Left renal pelvis (tissue), 4 donors: ENCODE data around the gene CPEB3. TPM values are rescaled to one million over a fixed set of nuclear protein-coding genes. Genes with fewer than 3 reads are reported as not detected.
"Not testable (repeated sequence)": the region's sequence is repeated elsewhere in the genome, so short reads cannot be mapped to it uniquely, and the experiment has no call there.

Experiments
- DNase-seq, 4 donors: peaks; one replicate each; pipeline ENCODE4 v3.0.0-alpha.2; 2013; ENCODE audit warnings: low read depth in 4 of 4, low spot score in 3 of 4
- polyA plus RNA-seq, 4 donors: library from polyadenylated mRNA; unstranded; fragments of 120-200 nt; gene quantifications; one replicate each; pipeline ENCODE4 v1.2.1, GENCODE V29; 2013; ENCODE audit not compliant: insufficient read length in 4 of 4

Gene CPEB3
- polyA plus RNA-seq, 4 donors, result 2.3 to 4.0 (median 3.7) TPM

DNA sequence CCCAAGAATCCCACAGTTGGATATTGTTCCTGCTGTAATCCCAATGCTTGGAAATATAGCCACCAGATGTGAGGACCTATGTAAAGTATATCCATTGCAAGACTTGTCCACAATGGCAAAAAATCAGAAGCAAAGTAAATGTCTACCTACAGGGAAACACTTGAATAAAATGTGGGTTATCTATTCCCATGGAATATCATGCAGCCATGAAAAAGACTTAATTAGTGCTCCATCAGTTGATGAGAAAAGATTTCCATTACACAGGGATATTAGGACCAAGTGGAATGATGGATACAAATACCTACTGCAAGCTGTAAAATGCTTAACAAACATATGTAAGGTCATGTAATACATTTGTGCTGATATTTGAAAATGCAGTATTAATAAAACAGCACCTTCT lies 236.1 kb downstream of the CPEB3 start:
- DNase-seq, result no peak

DNA sequence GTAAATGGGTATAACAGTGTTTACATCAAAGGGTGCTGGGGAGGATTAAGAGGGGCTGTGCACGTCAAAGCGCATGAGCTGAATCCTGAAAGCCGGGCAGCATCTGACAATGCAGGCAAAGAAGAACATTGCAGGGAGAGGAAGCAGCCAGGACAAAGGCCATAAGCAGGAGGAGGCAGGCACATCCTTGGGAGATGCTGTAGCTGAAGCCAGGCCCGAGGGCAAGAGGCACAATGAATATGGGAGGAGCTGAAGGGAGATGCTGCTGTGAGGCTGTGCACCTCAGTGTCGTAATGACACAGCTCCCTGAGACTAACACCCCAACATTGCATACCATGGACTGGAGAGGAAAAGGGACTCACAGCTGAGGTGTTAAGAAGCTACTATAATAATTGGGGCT lies 238.1 kb downstream of the CPEB3 start:
- no peak for DNase-seq

DNA sequence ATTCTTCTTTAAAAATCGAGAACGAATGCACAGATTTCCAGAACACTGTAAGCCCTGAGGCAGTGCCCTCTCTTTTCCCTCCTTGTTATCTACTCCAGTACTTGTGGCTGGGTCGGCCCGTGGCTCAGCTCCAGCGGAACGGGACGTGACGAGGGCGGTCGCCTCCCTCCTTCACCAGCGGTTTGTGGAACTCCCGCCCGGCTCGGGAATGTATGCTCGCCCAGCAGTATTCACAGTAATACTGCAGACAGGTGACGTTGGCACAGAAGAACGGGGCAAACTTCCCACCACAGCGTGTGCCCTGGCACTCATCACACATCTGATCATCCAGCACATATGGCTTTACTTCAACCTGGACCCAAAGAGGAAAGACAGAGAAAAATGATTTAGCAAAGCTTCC lies 238.8 kb downstream of the CPEB3 start:
- DNase-seq, result no peak

DNA sequence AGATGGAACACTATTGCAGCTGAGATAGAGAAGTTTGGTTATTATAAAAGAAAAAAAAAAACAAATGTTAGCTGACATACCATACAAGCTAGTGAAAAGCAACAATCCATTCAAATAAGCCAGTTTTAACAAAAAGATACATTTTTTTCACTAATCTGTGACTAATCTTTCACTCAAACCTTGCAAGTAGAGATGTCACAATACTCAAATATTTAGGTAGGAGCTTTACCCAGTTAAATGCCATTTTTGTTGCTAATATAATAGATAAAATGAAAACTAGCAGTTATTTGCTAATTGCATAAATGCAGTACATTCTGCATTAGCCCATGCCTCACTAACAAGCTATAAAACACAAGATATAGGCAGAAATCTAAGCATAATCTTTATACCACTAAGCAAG lies 243.7 kb downstream of the CPEB3 start:
- no peak for DNase-seq

DNA sequence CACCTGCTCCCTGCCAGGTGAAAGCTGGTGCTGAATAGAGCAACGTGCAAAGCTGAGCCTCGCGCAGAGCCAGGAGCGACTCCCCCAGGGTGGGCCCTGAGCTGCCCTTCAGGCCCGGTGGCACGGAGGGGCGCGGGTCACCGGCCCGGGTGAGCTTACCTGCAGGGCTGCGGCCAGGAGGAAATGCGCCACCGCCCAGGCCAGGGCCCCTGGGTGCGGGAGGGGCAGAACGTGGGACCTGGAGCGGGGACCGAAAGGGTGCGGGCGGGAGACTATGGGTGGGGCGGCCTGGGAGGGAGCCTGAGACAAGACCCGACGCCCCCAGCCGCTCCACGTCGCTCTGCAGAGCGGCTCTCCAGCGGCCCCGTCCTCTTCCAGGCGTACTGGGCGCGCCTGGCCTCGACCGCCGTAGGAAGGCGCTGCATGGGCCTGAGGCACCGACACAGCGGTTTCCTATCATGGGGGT lies 245.2 kb downstream of the CPEB3 start:
- DNase-seq, result no peak

DNA sequence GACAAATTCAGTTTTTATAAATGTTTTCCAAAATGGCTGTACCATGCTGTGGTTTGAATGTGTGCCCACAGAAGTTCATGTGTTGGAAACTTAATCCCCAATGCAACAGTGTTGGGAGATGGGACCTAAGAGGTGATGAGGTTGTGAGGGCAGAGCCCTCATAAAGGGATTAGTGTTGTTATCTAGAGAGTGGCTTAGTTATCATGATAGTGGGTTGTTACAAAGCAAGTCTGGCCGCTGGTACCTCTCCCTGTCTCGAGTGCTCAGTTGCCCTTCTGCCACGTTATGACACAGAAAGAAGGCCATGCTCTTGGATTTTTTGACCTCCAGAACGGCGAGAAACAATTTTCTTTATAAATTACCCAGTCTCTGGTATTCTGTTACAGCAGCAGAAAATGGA lies 248.3 kb downstream of the CPEB3 start:
- DNase-seq, result no peak

DNA sequence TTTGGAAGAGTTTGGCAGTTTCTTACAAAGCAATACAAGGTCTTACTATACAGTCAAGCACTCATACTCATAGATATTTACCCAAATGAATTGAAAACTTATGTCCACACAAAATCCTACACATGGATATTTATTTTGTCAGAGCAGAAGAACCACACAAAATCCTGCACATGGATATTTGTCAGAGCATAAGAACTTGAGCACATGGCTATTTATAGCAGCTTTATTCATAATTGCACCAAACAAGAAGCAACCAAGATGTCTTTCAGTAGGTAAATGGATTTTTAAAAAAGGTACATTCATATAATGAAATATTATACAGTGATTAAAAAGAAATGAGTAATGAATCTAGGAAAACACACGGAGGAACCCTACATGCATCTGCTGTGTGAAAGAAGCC lies 251.9 kb downstream of the CPEB3 start:
- no peak for DNase-seq

DNA sequence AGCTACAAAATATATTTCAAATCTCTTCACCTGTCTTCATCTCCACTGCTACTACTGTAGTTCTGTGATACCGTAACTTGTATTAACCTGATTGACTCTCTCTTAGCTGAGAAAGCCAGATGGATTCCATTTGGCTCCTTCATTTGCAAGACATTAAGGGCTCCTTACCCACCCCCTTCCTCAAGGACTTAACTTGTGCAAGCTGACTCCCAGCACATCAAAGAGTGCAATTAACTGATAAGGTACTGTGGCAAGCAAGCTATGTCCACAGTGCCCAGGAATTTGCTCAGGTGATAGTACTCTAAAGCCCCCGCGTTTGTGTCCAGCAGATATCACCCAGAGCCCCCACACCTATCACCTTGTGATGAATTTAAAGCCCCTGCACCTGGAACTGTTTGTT lies 257.8 kb downstream of the CPEB3 start:
- not testable (repeated sequence) for DNase-seq

DNA sequence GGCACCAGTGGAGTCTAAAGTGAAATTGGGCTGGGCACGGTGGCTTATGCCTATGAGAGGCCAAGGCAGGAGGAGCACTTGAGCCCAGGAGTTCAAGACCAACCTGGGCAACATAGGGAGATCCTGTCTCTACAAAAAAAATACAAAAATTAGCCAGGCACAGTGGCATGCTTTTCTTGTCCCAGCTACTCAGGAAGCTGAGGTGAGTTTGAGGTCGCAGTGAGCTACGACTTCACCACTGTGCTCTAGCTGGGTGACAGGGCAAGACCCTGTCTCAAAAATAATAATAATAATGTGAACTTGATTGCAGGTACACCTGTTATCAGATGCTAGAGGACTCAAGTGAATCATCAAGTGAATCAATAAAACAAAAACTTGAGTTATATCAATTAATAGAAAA lies 259.3 kb downstream of the CPEB3 start:
- DNase-seq, result no peak

DNA sequence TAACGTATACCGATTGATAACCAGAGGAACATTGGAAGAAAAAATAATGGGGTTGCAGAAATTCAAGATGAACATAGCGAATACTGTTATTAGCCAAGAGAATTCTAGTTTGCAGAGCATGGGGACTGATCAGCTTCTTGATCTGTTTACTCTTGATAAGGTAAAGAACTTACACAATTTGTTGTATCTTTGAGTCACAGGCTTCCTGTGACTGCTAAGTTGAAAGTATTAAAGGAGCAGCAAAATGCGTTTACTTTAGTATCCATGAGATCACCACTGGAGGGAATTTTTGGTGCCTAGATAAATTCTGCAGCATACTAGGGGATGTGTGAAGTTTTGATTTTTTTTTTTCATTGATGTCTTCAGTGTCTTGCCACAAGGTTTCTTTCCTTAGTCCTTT lies 263.7 kb downstream of the CPEB3 start:
- DNase-seq, result no peak

DNA sequence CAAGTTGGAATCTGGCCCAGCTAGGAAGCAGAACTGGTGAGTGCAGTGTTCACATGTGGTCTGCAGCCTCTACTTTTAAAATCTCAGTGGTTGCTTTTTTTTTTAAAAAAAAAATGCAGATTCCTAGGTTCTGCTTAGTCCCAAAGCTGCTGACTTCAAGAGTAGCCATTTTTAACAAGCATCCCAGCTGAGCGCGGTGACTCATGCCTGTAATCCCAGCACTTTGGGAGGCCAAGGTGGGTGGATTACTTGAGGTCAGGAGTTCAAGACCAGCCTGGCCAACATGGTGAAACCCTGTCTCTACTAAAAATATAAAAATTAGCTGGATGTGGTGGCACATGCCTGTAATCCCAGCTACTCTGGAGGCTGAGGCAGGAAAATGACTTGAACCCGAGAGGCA lies 265.5 kb downstream of the CPEB3 start:
- DNase-seq, result not testable (repeated sequence)

DNA sequence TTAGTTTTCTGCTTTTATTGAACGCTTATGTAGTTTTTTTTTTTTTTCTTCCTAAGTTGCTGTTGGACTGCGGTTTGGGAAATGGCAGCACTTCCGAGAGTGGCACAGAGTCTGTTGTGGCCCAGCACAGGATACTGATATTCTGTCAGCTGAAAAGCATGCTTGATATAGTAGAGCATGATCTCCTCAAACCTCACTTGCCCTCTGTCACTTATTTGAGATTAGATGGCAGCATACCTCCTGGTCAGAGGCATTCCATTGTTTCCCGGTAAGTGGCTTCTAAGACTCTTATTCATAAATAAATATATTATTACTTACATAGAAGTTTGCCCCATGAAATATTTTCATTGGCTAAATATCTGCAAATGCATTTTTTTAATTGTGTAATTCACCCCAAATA lies 266.2 kb downstream of the CPEB3 start:
- DNase-seq, result no peak

DNA sequence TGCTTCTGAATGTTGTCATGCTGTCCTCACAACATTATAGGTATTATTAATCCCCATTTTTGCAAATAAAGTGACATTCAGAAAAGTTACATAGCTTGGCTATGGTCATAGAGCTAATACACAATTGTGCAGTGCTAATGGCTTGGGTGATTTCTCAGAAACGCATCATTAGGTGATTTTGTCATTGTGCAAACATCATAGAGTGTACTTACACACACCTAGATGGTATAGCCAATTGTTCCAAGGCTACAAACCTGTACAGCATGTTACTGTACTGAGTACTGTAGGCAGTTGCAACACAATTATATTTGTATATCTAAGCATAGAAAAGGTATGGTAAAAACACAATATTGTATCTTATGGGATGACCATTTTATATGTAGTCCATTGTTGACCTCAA lies 276.3 kb downstream of the CPEB3 start:
- no peak for DNase-seq

DNA sequence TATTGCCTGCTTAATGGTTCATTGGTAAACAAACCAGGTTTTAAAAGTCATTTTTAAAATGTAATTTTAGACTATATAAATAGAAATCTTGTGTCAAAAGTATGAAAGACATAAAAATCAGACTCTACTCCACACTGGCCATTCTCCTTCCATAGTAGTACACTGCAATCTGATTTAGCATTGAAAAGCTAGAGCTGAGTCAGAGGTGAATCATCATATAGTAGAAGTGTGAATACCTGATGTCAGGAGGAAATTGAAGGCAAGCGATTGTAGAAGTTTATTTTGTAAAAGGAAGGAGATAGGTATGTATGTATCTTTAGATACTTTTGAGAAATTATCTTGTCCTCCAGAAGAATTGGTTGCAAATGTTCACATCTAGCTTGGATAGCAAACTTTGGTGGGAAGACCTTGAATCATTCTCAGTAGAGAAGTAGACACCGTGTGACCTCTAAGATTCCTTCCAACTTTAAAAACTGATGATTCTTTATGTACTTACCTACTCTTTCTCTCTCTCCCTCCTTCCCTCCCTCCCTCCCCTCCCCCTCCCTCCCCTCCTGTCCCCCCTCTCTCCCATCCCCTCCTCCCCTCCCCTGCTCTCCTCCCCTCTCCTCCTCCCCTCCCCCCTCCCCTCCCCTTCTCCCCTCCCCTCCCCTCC lies 279.2 kb downstream of the CPEB3 start:
- DNase-seq, result no peak

DNA sequence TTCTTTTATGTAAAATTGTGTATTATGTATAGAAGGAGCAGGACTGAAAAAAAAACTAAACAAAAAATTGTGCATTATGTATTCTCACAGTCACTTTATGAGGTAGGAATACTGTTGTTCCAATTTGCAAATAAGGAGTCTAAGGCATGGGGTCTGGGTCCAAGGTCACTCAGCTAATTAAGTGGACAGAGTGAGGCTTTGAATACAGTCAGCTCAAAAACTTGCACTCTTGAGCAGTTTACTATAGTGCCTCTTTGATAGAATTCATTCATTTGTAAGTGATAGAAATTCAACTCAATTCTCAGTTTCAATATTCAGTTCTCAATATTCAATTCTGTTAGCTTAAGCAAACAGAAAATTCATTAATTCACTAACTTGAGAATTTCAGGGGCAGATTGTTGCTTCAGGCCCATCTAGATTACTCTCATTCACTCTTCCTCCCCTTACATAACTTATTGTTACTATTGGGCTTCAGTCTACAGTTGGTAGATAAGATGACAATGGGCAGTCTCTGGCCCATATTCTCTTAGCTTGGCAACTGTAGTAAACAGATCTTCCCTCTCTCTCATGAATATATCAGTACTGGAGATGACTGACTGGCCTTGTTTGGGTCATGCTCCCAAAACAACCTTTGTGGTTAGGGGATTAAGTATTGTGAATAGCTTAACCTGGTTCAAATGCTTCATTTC lies 280.7 kb downstream of the CPEB3 start:
- DNase-seq, result no peak

DNA sequence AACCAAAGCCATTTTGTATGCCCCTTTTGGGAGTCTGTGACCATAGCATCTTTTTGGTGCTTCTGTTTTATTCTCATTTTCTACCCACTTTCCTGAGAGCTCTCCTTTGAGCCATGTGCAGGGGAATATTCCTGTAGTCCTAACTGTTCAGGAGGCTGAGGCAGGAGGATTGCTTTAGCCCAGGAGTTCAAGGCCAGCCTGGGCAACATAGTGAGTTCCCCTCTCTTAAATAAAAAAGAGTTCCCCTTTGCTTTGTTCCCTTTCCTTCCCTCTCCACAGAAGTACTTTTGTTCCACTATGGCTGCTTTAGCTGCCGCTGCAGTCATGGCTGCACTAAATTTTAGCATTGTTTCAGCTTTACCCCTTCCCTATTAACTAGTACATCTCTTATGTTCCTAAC lies 281.4 kb downstream of the CPEB3 start:
- no peak for DNase-seq

DNA sequence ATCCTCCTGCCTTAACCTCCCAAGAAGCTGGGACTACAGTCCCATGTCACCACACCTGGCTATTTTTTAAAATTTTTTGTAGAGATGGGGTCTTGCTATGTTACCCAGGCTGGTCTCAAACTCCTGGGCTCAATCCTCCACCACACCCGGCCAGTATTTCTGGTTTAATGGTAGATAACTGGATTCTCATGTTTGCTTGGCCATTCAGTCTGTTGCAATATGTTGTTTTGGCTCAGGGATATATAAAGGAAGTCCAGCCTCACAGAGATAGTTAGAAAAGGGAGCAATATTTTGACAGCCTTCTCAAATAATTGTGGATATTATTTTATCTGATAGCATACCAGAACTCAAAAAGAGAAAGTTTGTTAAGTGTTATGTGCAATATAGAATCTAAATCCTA lies 284.9 kb downstream of the CPEB3 start:
- no peak for DNase-seq

DNA sequence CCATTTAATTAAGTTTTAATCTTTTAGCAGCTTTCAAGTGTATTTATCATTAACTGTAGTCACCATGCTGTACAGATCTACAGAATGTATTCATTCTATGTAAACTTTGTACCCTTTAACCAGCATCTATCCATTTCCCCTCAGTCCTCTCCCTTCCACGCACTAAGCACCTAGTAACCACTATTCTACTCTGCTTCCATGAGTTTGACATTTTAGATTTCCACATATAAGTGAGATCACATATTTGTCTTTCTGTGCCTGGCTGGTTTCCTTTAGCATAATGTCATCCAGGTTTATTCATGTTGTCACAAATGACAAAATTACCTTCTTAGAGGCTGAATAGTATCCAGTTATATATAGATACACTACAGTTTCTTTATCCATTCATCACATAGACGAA lies 287.6 kb downstream of the CPEB3 start:
- no peak for DNase-seq

DNA sequence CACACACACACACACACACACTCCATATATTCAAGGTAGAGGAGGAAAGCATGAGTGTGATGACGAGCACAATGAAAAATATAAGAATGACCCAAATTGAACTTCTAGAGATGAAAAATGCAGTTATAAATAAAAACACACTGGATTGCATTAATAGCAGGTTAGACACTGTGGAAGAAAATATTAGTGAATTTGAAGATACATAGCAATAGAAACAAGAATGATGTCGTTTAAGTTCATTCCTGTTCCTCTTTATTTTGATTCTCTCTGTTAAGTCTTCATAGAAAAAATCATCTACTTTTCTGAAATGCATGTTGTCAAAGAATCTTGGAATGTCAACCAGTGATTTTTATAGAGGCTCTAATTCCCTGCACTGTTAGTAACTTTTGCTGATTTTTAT lies 288.9 kb downstream of the CPEB3 start:
- no peak for DNase-seq

DNA sequence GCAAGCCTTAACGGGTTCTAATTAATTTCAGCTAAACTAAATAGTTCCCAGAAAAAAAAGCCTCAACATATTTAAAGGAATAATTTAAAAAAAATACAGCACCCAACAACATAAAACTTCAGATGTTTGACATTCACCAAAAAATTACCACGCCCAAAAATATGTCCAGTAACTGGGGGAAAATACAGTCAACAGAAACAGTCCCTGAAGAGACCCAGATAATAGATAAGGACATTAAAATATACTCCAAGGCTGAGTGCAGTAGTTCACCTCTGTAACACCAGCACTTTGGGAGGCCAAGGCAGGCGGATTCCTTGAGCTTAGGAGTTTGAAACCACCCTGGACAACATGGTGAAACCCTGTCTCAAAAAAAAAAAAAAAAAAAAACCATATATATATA lies 289.3 kb downstream of the CPEB3 start:
- no peak for DNase-seq
